ENCODE results near the gene TMEM74B.

The TMEM74B gene

GRCh38 chr20:1131354-1131753 is 53.4 kb downstream of the TMEM74B start:
- DNase-seq: no peak

GRCh38 chr20:1130847-1131246 is 53.9 kb downstream of the TMEM74B start:
- no peak for DNase-seq
